HL-60 (cell line): ENCODE results near the gene PAX5.

Experiments
- DNase-seq, 2 experiments: peaks; one replicate each; pipeline ENCODE4 v3.0.0-alpha.2; 2010 to 2020; ENCODE audit warnings: low read depth in 1 of 2, low spot score in 1 of 2
- H3K27ac ChIP-seq: fragments of 250-450 bp; sonication (Bioruptor Pico); replicated peaks from 2 replicates; pipeline ENCODE4 v1.5.1; 2020; ENCODE audit warnings: mild to moderate bottlenecking, moderate library complexity
- H3K27me3 ChIP-seq: fragments of 250-450 bp; sonication (Bioruptor Pico); 2 replicates; pipeline ENCODE4 v1.5.1; 2021; ENCODE audit warnings: mild to moderate bottlenecking, moderate library complexity; ENCODE audit not compliant: insufficient read depth, poor library complexity, severe bottlenecking
- H3K4me3 ChIP-seq: replicated peaks from 2 replicates; pipeline ENCODE4 v1.5.1; 2011; ENCODE audit warnings: mild to moderate bottlenecking, control low read depth, low read length; ENCODE audit not compliant: insufficient read depth
- CTCF ChIP-seq: IDR thresholded peaks from one replicate; pipeline ENCODE4 v1.5.1; 2011; ENCODE audit warnings: low read length, control low read depth, inconsistent platforms; ENCODE audit not compliant: insufficient read depth
- GABPA ChIP-seq: IDR thresholded peaks from 2 replicates; pipeline ENCODE4 v1.6.1; 2012; ENCODE audit warnings: low read depth
- POLR2AphosphoS5 ChIP-seq: IDR thresholded peaks from 2 replicates; pipeline ENCODE4 v1.6.1; 2012; ENCODE audit warnings: low read depth
- REST ChIP-seq: IDR thresholded peaks from 2 replicates; pipeline ENCODE4 v1.6.1; 2012; ENCODE audit warnings: low read depth; ENCODE audit not compliant: insufficient replicate concordance
- SPI1 ChIP-seq: IDR thresholded peaks from 2 replicates; pipeline ENCODE4 v1.6.1; 2012; ENCODE audit warnings: low read depth, mild to moderate bottlenecking, borderline replicate concordance

PAX5 gene

GRCh38 chr9:36848946-36849345 lies 185.1 kb downstream of the PAX5 start:
- no peak overlapping the region for H3K27ac ChIP-seq
- TF ChIP-seq POLR2AphosphoS5 (no peak), CTCF (no peak), SPI1 (no peak), REST (no peak), GABPA (no peak)
- no peak overlapping the region for H3K4me3 ChIP-seq

GRCh38 chr9:36847781-36848673 lies 186.0 kb downstream of the PAX5 start:
- Histone ChIP-seq H3K27ac (no peak overlapping the region), H3K4me3 (no peak overlapping the region), H3K27me3 (no peaks in the 10 kb centered on the region)
- TF ChIP-seq REST (no peak), POLR2AphosphoS5 (no peak), CTCF (no peak), GABPA (no peak), SPI1 (no peak)
- DNase-seq, result no peak

More at GRCh38 chr9:36848946-36849345, 185.1 kb downstream of the PAX5 start:
- no peak for DNase-seq
- H3K27me3 ChIP-seq, result no peaks in the 10 kb centered on the region

- H3K27me3 ChIP-seq, result peaks cover 5% of the 10 kb centered on the region
- no peak for TF ChIP-seq POLR2AphosphoS5
- TF ChIP-seq GABPA, result no peak
- TF ChIP-seq REST, result no peak
- no peak for TF ChIP-seq SPI1
- no peak for TF ChIP-seq CTCF
- H3K27ac ChIP-seq, result no peak overlapping the region
- no peak for DNase-seq
- H3K4me3 ChIP-seq, result no peak overlapping the region
Observed at GRCh38 chr9:36846621-36847020, 187.4 kb downstream of the PAX5 start.
